HEK293T (cell line): ENCODE results near the gene PEX26.
"Not testable (repeated sequence)": the region's sequence is repeated elsewhere in the genome, so short reads cannot be mapped to it uniquely, and the experiment has no call there.

Experiments
- BHLHE40 ChIP-seq: fragments of 450-650 bp; IDR thresholded peaks from 2 replicates; pipeline ENCODE4 v1.6.1; 2016; ENCODE audit warnings: mild to moderate bottlenecking, moderate library complexity, borderline replicate concordance
- CTBP1 ChIP-seq: fragments of 450-650 bp; IDR thresholded peaks from 2 replicates; pipeline ENCODE4 v1.6.1; 2016; ENCODE audit warnings: borderline replicate concordance
- ELF4 ChIP-seq: fragments of 450-650 bp; IDR thresholded peaks from 2 replicates; pipeline ENCODE4 v1.6.1; 2017; ENCODE audit warnings: antibody characterized with exemption
- FOXM1 ChIP-seq: fragments of 450-650 bp; IDR thresholded peaks from 2 replicates; pipeline ENCODE4 v1.6.1; 2017; ENCODE audit warnings: mild to moderate bottlenecking, borderline replicate concordance
- LEF1 ChIP-seq: fragments of 450-650 bp; IDR thresholded peaks from 2 replicates; pipeline ENCODE4 v1.6.1; 2017; ENCODE audit warnings: mild to moderate bottlenecking, borderline replicate concordance
- SUZ12 ChIP-seq: fragments of 450-650 bp; IDR thresholded peaks from 2 replicates; pipeline ENCODE4 v1.6.1; 2016; ENCODE audit warnings: mild to moderate bottlenecking
- TARDBP ChIP-seq: fragments of 450-650 bp; IDR thresholded peaks from 2 replicates; pipeline ENCODE4 v1.6.1; 2016
- ZNF384 ChIP-seq: fragments of 450-650 bp; IDR thresholded peaks from 2 replicates; pipeline ENCODE4 v1.6.1; 2016

GRCh38 chr22:18051113-18051512 lies 26.7 kb upstream of the PEX26 start:
- TF ChIP-seq CTBP1, LEF1, FOXM1, SUZ12, ELF4, TARDBP, BHLHE40, ZNF384: not testable (repeated sequence)
